ENCODE measurements around the gene RRAS2.

- TF ChIP-seq CTCF (IDR thresholded peaks at IDR 0.05; ENCODE audit: borderline replicate concordance, extremely low read depth, low read length, poor library complexity, severe bottlenecking): no peak
- TF ChIP-seq EZH2 (IDR thresholded peaks at IDR 0.05; ENCODE audit: borderline replicate concordance, low read depth, low read length, severe bottlenecking): no peak
These were observed 11.5 kb downstream of the RRAS2 start for GRCh38 chr11:14347494-14347893.

All from DND-41 (cell line).